ENCODE data around the gene COX15. TPM values are rescaled to one million over a fixed set of nuclear protein-coding genes. Genes with fewer than 3 reads are reported as not detected.
A peak's percentile ranks its signal among the peaks of the same experiment; 100 is the strongest.

The COX15 gene
- total RNA-seq, 1 experiment from 2014 or later, result 34.2 TPM

DNA sequence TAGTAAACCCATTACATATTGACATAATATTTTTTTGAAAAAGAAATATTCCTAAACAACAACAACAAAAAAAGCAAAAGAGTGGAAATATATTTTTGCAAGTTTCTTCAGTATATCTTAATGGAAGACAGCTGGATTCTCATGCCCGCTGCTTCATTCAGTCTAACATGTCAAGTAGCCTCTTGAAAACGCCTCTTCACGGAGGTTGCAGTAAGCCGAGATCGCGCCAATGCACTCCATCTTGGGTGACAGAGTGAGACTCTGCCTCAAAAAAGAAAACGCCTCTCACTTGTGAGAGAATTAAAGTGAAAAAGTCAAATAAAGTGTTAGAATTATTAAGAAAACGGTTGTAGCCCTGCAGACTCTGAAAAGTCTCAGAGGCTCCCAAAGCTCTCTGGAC lies 1.4 kb upstream of the COX15 start:
- no peak overlapping the region for H3K18ac ChIP-seq (ENCODE audit: insufficient read length, low read depth, low read length)
- no peaks in the 10 kb centered on the region for H3K79me2 ChIP-seq (ENCODE audit: insufficient read depth, low read length)
- Mint-ChIP-seq H3K4me3 (peak overlapping the region; percentile 37 to 74), H3K4me1 (peaks cover 8 to 14% of the 10 kb centered on the region in 2 experiments), H3K27ac (0 out of 7 replicates have a peak overlapping the region, but pooled peaks of 1 of the 3 experiments have one; percentile 49), H3K9me3 (no peaks in the 10 kb centered on the region; a peak in 1 of 5 replicates), H3K36me3 (ENCODE audit: insufficient read depth in 1 of 3, low read depth in 3 of 3) (peaks cover 23 to 34% (median 30%) of the 10 kb centered on the region in 3 experiments), H3K27me3 (ENCODE audit: low read depth) (no peaks in the 10 kb centered on the region)
- WGBS (ENCODE audit: extremely low coverage, insufficient read length, low lambda C conversion rate), result no CpG with 5 or more reads among the region's 8 CpGs
- no peaks in the 10 kb centered on the region for H3K4me1 ChIP-seq (ENCODE audit: insufficient read depth, low read length)
- H3K27me3 ChIP-seq (ENCODE audit: insufficient read depth, low read length), result no peaks in the 10 kb centered on the region
- H3K4ac ChIP-seq (ENCODE audit: low read depth, low read length), result no peak overlapping the region
- no peak overlapping the region for H4K91ac ChIP-seq (ENCODE audit: insufficient read length, low read depth, low read length)
- no peak overlapping the region for H2BK20ac ChIP-seq (ENCODE audit: low read depth, low read length, poor library complexity, severe bottlenecking)
- no peaks in the 10 kb centered on the region for H4K20me1 ChIP-seq (ENCODE audit: control insufficient read depth, insufficient read depth, insufficient read length)
- no peak overlapping the region for H3K27ac ChIP-seq (ENCODE audit: insufficient read length, low read depth, low read length)
- H3K9me3 ChIP-seq (ENCODE audit: control insufficient read depth, low read depth, low read length), result no peaks in the 10 kb centered on the region
- no peak overlapping the region for H4K5ac ChIP-seq (ENCODE audit: insufficient read length, low read depth, low read length)
- no peak overlapping the region for H2BK15ac ChIP-seq (ENCODE audit: low read depth, low read length)
- H4K8ac ChIP-seq (replicated peaks; ENCODE audit: insufficient read length, low read depth, low read length), result no peak overlapping the region
- no peak overlapping the region for H3K4me2 ChIP-seq (ENCODE audit: insufficient read depth, insufficient read length, low read length)
- H2AK5ac ChIP-seq (ENCODE audit: insufficient read length, low read length), result no peak overlapping the region
- H2BK120ac ChIP-seq (ENCODE audit: low read depth, low read length, poor library complexity, severe bottlenecking), result no peak overlapping the region
- no peak overlapping the region for H3K14ac ChIP-seq (ENCODE audit: insufficient read depth, low read length)
- H3K23ac ChIP-seq (ENCODE audit: insufficient read length, low read depth, low read length), result no peak overlapping the region
- no peak overlapping the region for H2BK5ac ChIP-seq (ENCODE audit: insufficient read length, low read length)
- H3K23me2 ChIP-seq (ENCODE audit: insufficient read length, low read depth, low read length, poor library complexity, severe bottlenecking), result no peaks in the 10 kb centered on the region
- no peak overlapping the region for H3K56ac ChIP-seq (ENCODE audit: insufficient read length, low read depth, low read length)
- no peak overlapping the region for H2BK12ac ChIP-seq (ENCODE audit: insufficient read length, low read depth, low read length)
- TF ChIP-seq, protein P1, sequence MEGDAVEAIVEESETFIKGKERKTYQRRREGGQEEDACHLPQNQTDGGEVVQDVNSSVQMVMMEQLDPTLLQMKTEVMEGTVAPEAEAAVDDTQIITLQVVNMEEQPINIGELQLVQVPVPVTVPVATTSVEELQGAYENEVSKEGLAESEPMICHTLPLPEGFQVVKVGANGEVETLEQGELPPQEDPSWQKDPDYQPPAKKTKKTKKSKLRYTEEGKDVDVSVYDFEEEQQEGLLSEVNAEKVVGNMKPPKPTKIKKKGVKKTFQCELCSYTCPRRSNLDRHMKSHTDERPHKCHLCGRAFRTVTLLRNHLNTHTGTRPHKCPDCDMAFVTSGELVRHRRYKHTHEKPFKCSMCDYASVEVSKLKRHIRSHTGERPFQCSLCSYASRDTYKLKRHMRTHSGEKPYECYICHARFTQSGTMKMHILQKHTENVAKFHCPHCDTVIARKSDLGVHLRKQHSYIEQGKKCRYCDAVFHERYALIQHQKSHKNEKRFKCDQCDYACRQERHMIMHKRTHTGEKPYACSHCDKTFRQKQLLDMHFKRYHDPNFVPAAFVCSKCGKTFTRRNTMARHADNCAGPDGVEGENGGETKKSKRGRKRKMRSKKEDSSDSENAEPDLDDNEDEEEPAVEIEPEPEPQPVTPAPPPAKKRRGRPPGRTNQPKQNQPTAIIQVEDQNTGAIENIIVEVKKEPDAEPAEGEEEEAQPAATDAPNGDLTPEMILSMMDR (conservative IDR thresholded peaks at IDR 0.05), result no peak
- no peak overlapping the region for H3T11ph ChIP-seq (ENCODE audit: low read length)
- no peak overlapping the region for H2AFZ ChIP-seq (ENCODE audit: low read length)
- H3K79me1 ChIP-seq (ENCODE audit: insufficient read depth, low read depth, low read length, poor library complexity, severe bottlenecking), result no peaks in the 10 kb centered on the region
- DNase-seq, result no peak
- no peak overlapping the region for H3K9ac ChIP-seq (ENCODE audit: extremely low read depth, insufficient read length, low read length)
